Endothelial cell of umbilical vein (primary cell): ENCODE results near the gene MAPKAPK2. TPM values are rescaled to one million over a fixed set of nuclear protein-coding genes. Genes with fewer than 3 reads are reported as not detected.

ENCODE experiments used
- BruUV-seq: library from RNA; stranded (reverse); fragments of 400-500 nt; replicated peaks from 2 replicates; lab custom pipeline; 2021; lab: Mats Ljungman, UMichigan
- CTCF ChIA-PET: fragments of 300-600, 350-600 bp; sonication (Branson Sonifier 250); formaldehyde crosslinking; loops from one replicate; lab custom pipeline; 2021; ENCODE audit warnings: antibody characterized with exemption, inconsistent platforms; lab: Charles Lee
- POLR2A ChIA-PET: fragments of 300-600, 350-600 bp; sonication (Branson Sonifier 250); formaldehyde crosslinking; loops from one replicate; lab custom pipeline; 2021; ENCODE audit warnings: antibody characterized with exemption, inconsistent platforms; lab: Charles Lee
- DNase-seq: peaks from one replicate; pipeline ENCODE4 v3.0.0-alpha.2; 2011; ENCODE audit warnings: low read depth, low spot score
- FAIRE-seq: peaks from 2 replicates; lab custom pipeline; 2011; peaks lifted over from hg19 to GRCh38; lab: Jason Lieb, UNC
- H2AFZ ChIP-seq: 2 replicates; pipeline ENCODE4 v1.6.0; 2012; ENCODE audit warnings: low read depth, low read length, control low read depth, inconsistent platforms
- H3K27ac ChIP-seq: 2 replicates; pipeline ENCODE4 v1.5.1; 2011; ENCODE audit warnings: low read depth, mild to moderate bottlenecking, control low read depth, low read length, moderate library complexity; ENCODE audit not compliant: insufficient read depth
- H3K27me3 ChIP-seq, 2 experiments: 2 replicates each; pipeline versions ENCODE4 v1.6.0 to v1.6.1; 2011; ENCODE audit warnings: low read length in 2 of 2, mixed read lengths in 1 of 2; ENCODE audit not compliant: control insufficient read depth in 2 of 2, insufficient read depth in 2 of 2
- H3K36me3 ChIP-seq, 2 experiments: 2 replicates in 1 of 2; 3 replicates in 1 of 2; pipeline ENCODE4 v1.5.1; 2011; ENCODE audit warnings: low read length in 2 of 2, mild to moderate bottlenecking in 1 of 2, moderate library complexity in 1 of 2; ENCODE audit not compliant: control insufficient read depth in 2 of 2, insufficient read depth in 2 of 2; ENCODE audit errors: extremely low read depth in 1 of 2
- H3K4me1 ChIP-seq: 3 replicates; pipeline ENCODE4 v1.5.1; 2011; ENCODE audit warnings: mild to moderate bottlenecking, low read length; ENCODE audit not compliant: control insufficient read depth, insufficient read depth; ENCODE audit errors: extremely low read depth
- H3K4me2 ChIP-seq: 2 replicates; pipeline ENCODE4 v1.6.1; 2011; ENCODE audit warnings: low read length, control low read depth, mixed read lengths; ENCODE audit not compliant: insufficient read depth
- H3K4me3 ChIP-seq, 3 experiments: fragments of 200-600 bp in 1 of 3; sonication (generic), shearing (Covaris generic) in 1 of 3; replicated peaks in 1 of 3; 2 replicates each; pipeline ENCODE4 v1.5.1; 2011 to 2016; ENCODE audit warnings: control low read depth in 3 of 3, low read length in 3 of 3, mild to moderate bottlenecking in 2 of 3, inconsistent platforms in 1 of 3, low read depth in 1 of 3, moderate library complexity in 1 of 3; ENCODE audit not compliant: insufficient read depth in 1 of 3
- H3K79me2 ChIP-seq: 2 replicates; pipeline ENCODE4 v1.6.0; 2012; ENCODE audit warnings: low read length, inconsistent platforms; ENCODE audit not compliant: control insufficient read depth, insufficient read depth
- H3K9ac ChIP-seq: replicated peaks from 2 replicates; pipeline ENCODE3; 2011; ENCODE audit warnings: low read length, control low read depth; ENCODE audit not compliant: insufficient read depth; ENCODE audit errors: extremely low read depth
- H3K9me1 ChIP-seq: replicated peaks from 3 replicates; pipeline ENCODE4 v1.6.0; 2011; ENCODE audit warnings: mild to moderate bottlenecking, low read length; ENCODE audit not compliant: control insufficient read depth, insufficient read depth; ENCODE audit errors: extremely low read depth
- H3K9me3 ChIP-seq: replicated peaks from 2 replicates; pipeline ENCODE4 v1.5.1; 2012; ENCODE audit warnings: low read length, inconsistent platforms; ENCODE audit not compliant: control insufficient read depth, insufficient read depth
- H4K20me1 ChIP-seq: replicated peaks from 2 replicates; pipeline ENCODE3; 2011; ENCODE audit warnings: mild to moderate bottlenecking, low read length; ENCODE audit not compliant: control insufficient read depth, insufficient read depth; ENCODE audit errors: extremely low read depth
- CTCF ChIP-seq, 2 donors: IDR thresholded peaks; 1 replicate in 1 of 2; 2 replicates in 1 of 2; pipeline ENCODE4 v1.5.1; 2011; ENCODE audit warnings: low read length in 2 of 2, mild to moderate bottlenecking in 2 of 2, moderate library complexity in 2 of 2, control low read depth in 1 of 2, inconsistent platforms in 1 of 2, low read depth in 1 of 2; ENCODE audit not compliant: insufficient read depth in 1 of 2; ENCODE audit errors: extremely low read depth in 1 of 2
- EZH2 ChIP-seq: IDR thresholded peaks from 2 replicates; pipeline ENCODE4 v1.6.1; 2012; ENCODE audit warnings: borderline replicate concordance, low read depth, mild to moderate bottlenecking, moderate library complexity, low read length, inconsistent platforms; ENCODE audit not compliant: severe bottlenecking
- FOS ChIP-seq: IDR thresholded peaks from 2 replicates; pipeline ENCODE4 v1.6.1; 2011; ENCODE audit warnings: mild to moderate bottlenecking, low read length, moderate library complexity, borderline replicate concordance; ENCODE audit not compliant: insufficient read depth
- GATA2 ChIP-seq: IDR thresholded peaks from 2 replicates; pipeline ENCODE4 v1.7.0; 2011; ENCODE audit warnings: low read depth, mild to moderate bottlenecking, moderate library complexity, mixed read lengths, low read length; ENCODE audit not compliant: insufficient read length, insufficient read depth
- JUN ChIP-seq: IDR thresholded peaks from 2 replicates; pipeline ENCODE4 v1.6.1; 2011; ENCODE audit warnings: borderline replicate concordance, low read depth; ENCODE audit not compliant: insufficient read length, insufficient read depth
- MYC ChIP-seq: IDR thresholded peaks from one replicate; pipeline ENCODE4 v1.6.1; 2011; ENCODE audit warnings: mild to moderate bottlenecking, low read depth, low read length
- POLR2A ChIP-seq: IDR thresholded peaks from 2 replicates; pipeline ENCODE4 v1.6.1; 2012; ENCODE audit warnings: low read depth, mild to moderate bottlenecking, control low read depth, low read length
- POLR2AphosphoS5 ChIP-seq: IDR thresholded peaks from 2 replicates; pipeline ENCODE4 v1.6.1; 2012; ENCODE audit warnings: low read depth, mild to moderate bottlenecking, control low read depth, low read length, moderate library complexity; ENCODE audit not compliant: insufficient read depth
- dilution Hi-C: fragments of 300-500 bp; cut with MboI; formaldehyde crosslinking; loops from one replicate; pipeline ENCODE4 v1.15.0; 2019; ENCODE audit warnings: low sequenced_read_pairs; ENCODE audit not compliant: extremely low pct_ligation_motif_present
- intact Hi-C: fragments of 100-400 bp; cut with micrococcal nuclease; formaldehyde crosslinking; loops from one replicate; pipeline ENCODE4 v1.10.0; 2022
- polyA plus RNA-seq, 4 experiments: library from polyadenylated mRNA; depleted of rRNA in 3 of 4; stranded (reverse) in 3 of 4; unstranded in 1 of 4; fragments of >200 nt; gene quantifications; 2 replicates each; pipeline versions ENCODE4 v1.2.1 to v1.2.3, GENCODE V29; 2011 to 2012; ENCODE audit warnings: missing spikeins in 1 of 4
- total RNA-seq: library from RNA; stranded (reverse); gene quantifications from 2 replicates; pipeline ENCODE4 v1.2.3, GENCODE V29; 2021
- TF ChIP-seq, protein P1 (sequence below): IDR thresholded peaks from 2 replicates; pipeline ENCODE4 v1.6.1; 2011; ENCODE audit not compliant: insufficient read depth, insufficient read length

The MAPKAPK2 gene
- total and polyA plus RNA-seq, 2 donors (not counting 3 experiments of a cell fraction or from before 2014, with no cell fraction given): 52.9 to 69.1 TPM

DNA sequence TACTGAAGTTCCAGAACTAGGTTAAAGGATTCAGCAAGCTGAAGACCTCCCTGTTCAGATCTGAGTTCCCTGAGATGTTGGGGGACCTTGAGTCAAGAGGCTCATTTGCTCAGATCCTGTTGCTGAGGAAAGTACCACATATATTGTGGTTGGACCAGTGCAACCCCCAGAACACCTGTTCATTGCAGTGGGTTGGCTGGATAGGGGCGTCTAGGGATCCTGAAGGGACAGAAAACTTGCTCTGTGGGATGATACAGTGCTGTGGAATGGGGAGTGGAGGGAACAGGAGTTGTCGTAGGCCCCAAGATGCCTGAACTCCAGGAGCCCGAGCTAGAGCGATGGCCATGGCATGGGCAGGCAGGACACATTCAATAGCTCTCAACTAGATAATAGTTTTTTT is 24.6 kb upstream of the MAPKAPK2 start:
- H3K4me2 ChIP-seq: no peak overlapping the region
- no TSS peak for BruUV-seq
- intact Hi-C loops (no loop called here), dilution Hi-C loops (no loop called here)
- no peaks in the 10 kb centered on the region for H3K36me3 ChIP-seq
- no peaks in the 10 kb centered on the region for H3K79me2 ChIP-seq
- H4K20me1 ChIP-seq: no peaks in the 10 kb centered on the region
- TF ChIP-seq JUN: no peak
- TF ChIP-seq FOS: no peak
- TF ChIP-seq CTCF (IDR thresholded peaks at IDR 0.05; ENCODE audit: extremely low read depth in 1 of 2, insufficient read depth in 1 of 2, low read depth in 1 of 2, low read length in 2 of 2): no peak
- TF ChIP-seq POLR2AphosphoS5: no peak
- TF ChIP-seq GATA2: no peak
- TF ChIP-seq MYC: no peak
- no peak for TF ChIP-seq POLR2A
- TF ChIP-seq, protein P1, sequence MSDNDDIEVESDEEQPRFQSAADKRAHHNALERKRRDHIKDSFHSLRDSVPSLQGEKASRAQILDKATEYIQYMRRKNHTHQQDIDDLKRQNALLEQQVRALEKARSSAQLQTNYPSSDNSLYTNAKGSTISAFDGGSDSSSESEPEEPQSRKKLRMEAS: no peak
- TF ChIP-seq EZH2: no peak
- no peaks in the 10 kb centered on the region for H3K9me1 ChIP-seq
- CTCF ChIA-PET: interaction anchor here (0.6 to 15.0 kb wide), 8 partner anchors 10 to 322 kb away, joined by 3 to 663 read pairs (median 7); partner anchors contain the start of gene DYRK3
- H3K9ac ChIP-seq: no peak overlapping the region
- H3K4me1 ChIP-seq: no peaks in the 10 kb centered on the region
- no peak overlapping the region for H3K27ac ChIP-seq
- FAIRE-seq (no peak), DNase-seq (no peak)
- H3K9me3 ChIP-seq: no peaks in the 10 kb centered on the region
- no peak overlapping the region for H2AFZ ChIP-seq
- H3K4me3 ChIP-seq: no peak overlapping the region
- H3K27me3 ChIP-seq: peaks cover 37% of the 10 kb centered on the region in 2 experiments
- POLR2A ChIA-PET: interaction anchor here (0.8 kb wide), 1 partner anchor 179 kb away, joined by 3 read pairs; no protein-coding TSS in a partner anchor
